Stimulated activated CD4-positive, alpha-beta T cell treated with anti-CD3 and anti-CD28 coated beads, Interleukin-12 subunit alpha, Interleukin-12 subunit beta, amount 100 ng/mL, for 4 hours (primary cell): ENCODE results near the gene HEMK1.

Source experiments
- DNase-seq: peaks from one replicate; pipeline ENCODE4 v3.0.0-alpha.2; 2020

HEMK1 gene

DNA sequence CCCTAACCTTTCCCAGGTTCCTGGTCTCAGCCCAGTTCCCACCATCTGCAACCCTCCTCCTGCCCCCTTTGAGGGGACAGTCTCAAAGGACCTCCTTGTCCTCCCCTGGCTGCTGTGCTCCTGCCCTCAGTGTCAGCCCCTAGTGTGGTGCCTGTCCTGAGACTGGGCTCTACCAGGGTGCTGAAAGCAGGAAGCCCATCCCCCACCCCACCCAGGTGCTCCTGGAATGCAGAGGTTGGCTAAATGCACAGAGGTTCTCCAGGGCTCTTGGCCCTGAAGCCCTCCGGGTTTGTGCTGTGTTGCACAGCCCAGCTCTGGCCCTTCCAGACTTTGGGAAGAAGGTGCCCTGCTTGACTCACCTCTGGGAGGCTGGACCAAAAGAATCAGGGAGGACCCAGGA lies 23.5 kb upstream of the HEMK1 start:
- no peak for DNase-seq

- DNase-seq: no peak
Observed at GRCh38 chr3:50549226-50549625, 20.1 kb upstream of the HEMK1 start.

DNA sequence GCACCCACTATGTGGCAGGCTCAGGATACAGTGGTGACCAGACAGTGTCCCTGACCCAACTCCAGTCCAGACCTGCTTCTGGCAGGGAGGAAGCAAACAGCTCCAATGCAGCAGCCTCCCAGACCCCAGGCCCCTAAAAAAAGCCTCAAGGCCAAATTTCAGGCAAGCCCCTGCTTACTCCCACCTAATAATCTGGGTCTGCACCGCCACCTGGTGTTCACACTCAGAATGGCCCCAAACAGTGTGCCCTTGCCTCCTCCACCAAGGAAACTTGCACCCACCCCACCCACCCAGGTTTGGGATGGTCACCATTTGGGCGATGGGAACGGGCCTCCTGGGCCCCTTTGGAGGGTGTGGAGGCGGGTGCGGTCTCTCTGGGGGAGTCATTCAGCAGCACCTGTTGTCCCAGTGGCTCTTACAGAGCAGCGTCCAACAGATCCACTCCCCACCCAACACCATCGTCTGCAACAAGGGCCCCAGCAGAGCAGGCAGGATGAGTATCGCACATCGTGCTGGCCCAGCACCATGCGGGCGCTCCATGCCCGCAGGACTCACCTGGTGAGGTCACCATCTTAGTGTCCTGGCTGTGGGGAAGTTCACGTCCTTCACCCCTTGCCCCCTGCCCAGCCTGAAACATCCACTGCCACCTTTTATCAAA lies 19.1 kb upstream of the HEMK1 start:
- peak; percentile 67 for DNase-seq

- no peak for DNase-seq
Observed at GRCh38 chr3:50551054-50551659, 18.2 kb upstream of the HEMK1 start.

DNA sequence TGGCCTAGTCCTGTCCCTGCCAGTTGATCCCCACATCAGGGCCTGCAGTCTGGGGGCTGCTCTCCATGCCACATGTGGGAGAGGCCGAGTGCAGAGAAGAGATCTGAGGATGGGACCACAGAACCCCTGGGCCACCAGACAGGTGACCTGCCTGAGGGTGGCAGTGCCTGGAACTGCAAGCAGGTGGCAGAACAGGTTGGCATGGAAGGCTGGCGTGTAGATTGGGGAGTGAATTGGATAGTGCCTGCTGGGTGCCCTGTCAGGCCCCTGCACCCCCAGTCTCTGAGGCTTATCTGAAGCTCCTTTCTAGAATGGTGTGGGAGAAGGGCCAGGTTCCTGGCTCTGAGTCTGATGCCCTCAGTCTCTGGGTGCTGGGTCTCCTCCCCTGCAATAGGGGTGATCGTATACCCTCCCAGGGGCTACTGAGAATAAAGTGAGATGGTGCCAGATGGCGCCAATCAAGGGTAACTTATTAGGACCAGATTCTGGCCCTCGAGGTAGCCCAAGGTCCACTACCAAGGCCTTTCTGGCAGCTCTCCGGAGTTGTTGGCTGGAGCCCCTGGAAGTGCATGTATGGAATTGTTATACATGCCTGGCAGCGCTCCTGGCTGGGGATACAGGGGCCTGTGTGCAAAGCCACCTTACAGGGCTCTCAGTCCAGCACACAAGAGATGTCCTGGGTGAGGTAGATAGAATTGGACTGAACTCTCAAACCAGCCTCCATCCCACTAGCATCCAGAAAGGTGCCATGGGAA lies 17.5 kb upstream of the HEMK1 start:
- no peak for DNase-seq

DNA sequence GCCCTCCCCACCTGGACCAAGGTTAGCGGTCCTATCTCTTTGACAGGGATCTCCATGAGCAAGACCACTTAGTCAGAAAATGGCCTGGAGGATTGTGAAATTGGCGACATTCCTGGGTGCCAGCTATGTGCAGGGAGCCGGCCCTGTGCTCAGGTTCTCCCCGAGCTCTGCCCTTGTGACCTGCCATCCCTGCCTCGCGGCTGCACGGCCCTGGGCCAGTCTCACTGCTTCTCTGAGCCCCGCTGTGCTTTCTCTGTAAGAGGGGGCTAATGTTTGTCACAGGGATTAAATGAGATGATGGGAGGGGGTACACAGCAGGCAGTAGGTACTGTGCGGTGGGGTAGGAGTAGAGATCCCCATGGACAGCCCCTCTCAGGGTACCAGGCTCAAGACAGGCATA lies 16.7 kb upstream of the HEMK1 start:
- no peak for DNase-seq

DNA sequence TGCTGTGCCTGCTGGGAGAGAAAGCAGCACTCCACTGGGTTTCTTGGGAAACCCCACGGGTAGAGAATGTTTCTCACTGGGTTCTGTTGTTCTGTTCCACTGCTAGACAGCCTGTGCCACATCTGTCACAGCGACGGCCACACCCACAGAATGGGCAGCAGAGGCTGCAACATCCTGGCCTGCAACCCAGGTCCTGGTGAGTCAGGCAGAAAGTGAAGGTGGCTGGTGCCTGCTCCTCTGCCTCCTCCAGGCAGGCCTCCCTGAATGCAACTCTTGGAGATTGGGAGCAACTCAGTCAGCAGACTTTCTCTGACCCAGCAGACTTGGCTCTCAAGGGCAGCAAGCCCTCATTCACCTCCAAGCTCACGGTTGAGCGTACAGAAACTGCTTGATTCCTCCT lies 14.8 kb upstream of the HEMK1 start:
- no peak for DNase-seq

DNA sequence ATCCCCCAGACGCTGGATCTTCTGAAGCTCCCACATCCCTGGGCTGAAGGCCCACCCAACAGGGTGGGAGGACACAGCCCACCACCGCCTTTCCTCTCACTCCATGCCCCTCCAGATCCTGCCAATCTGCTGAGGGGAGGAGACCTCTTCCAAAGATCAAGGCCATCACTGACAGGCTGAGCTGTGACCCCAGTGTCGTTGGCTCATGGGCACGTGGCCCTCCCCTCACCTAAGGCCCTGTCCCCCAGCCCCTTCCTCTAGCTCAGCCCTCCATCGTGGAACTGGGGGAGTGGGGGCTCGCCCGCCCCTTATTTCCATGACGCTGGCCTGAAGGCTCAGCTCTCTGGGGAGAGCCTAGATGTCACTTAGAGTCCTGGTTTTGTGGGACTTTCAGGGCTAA lies 12.2 kb upstream of the HEMK1 start:
- no peak for DNase-seq

DNA sequence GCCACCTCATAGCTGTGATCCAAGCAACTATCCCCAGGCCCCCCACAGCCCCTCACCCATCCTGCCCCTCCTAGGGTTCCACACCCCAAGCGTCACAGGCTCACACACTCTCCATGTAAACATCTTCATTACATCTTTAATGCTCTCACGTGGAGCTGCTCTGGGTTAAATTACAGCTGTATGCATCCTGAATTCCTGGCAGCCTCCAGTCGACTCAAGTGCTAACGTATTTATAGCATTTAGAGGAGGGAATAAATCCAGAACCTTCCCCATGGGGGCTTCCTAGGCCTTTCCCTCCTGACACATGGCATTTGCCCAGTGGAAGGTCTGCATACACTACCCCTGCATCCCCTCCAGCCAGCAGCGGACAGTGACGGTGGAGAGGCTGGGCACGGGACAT lies 11.4 kb upstream of the HEMK1 start:
- no peak for DNase-seq

- DNase-seq: no peak
Observed at GRCh38 chr3:50559702-50560101, 9.6 kb upstream of the HEMK1 start.

- DNase-seq: no peak
Observed at GRCh38 chr3:50562861-50563260, 6.5 kb upstream of the HEMK1 start.

DNA sequence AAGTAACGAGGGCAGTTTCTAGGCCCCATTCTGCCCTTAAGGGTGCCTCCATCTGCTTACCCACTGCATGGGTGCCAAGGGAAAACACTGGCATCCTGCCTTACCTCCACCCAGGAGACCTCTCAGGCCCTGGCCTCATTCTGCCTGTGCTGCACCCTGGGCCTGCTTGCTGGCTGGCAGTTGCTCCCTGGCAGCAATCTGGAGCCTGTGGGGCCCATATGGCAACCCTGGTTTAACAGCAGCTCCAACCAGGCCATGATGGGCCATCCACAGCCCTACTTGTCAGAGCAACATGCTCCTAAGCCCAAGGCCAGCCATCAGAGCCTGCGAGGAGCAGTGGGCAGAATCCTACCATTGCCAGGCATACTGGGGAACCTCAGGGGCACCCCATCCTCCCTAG lies 5.5 kb upstream of the HEMK1 start:
- no peak for DNase-seq

- DNase-seq: no peak
Observed at GRCh38 chr3:50564321-50564720, 5.0 kb upstream of the HEMK1 start.

GRCh38 chr3:50567011-50567385 lies 2.3 kb upstream of the HEMK1 start:
- no peak for DNase-seq

DNA sequence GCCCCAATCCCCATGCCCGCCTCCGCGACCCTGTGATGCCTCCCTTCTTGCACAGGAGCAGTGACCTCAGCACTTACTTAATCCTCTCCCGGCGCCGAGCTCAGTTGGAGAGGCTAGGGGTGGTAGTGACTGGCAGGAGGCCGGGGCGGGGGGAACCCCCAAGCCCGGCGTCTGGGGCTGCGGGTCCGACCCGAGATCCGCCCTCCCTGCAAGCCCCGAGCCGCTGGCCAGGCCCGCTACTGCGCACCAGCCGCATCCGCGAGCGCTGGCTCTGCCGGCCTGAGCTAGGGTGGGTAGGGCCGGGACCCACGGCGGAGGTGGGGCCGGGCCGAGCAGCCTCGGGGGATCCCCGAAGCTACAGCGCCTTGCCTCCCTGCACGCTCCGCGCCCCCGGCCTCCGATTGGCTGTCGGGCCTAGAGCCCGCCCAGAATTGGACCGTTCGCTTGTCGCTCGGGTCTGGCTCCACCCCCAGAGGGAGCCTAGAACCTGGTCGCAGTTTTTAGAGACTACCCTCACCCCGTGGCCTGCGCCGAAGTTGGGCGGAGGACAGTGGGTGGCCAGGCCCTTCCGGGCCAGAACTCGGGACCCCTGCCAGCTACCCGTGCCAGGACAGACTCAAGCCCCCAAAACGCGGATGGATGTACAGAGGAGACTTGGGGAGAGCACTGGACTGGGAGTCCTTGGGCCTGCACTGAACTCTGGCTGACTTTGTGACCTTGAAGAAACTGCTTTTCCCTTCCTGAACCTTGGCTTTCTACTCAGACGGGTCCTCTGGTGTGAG lies 1.7 kb upstream of the HEMK1 start, which contains the start of gene C3orf18:
C3orf18 (minus strand) TSS at position 362 of the 782 bp plus-strand sequence. CDS start 2,048 bp downstream, outside the sequence.
- DNase-seq: peak; percentile 94

GRCh38 chr3:50570508-50571279 lies 1.4 kb downstream of the HEMK1 start:
- no peak for DNase-seq

DNA sequence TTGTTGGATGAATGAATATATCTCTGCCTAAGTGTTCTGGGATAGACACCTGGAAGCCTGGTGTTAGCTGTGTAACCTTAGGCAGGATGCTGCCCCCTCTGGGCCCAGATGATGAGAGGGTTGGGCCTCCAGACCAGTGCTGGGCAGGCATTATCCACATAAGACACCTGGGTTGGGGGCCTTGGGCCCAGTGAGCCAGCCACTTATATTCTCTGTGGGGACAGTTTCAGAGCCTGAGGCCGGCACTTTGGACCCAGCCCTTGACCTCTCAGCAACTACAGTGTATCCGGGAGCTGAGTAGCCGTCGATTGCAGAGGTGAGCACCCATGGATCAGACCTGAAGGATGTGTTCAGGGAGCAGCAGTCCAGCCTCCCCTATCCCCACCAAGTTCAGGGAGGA lies 2.2 kb downstream of the HEMK1 start:
- DNase-seq: no peak

GRCh38 chr3:50572158-50572557 lies 2.8 kb downstream of the HEMK1 start:
- DNase-seq: peak; percentile 76

GRCh38 chr3:50572801-50573371 lies 3.6 kb downstream of the HEMK1 start:
- DNase-seq: no peak

- DNase-seq: peak; percentile 64
Observed at GRCh38 chr3:50573566-50574443, 4.5 kb downstream of the HEMK1 start.

DNA sequence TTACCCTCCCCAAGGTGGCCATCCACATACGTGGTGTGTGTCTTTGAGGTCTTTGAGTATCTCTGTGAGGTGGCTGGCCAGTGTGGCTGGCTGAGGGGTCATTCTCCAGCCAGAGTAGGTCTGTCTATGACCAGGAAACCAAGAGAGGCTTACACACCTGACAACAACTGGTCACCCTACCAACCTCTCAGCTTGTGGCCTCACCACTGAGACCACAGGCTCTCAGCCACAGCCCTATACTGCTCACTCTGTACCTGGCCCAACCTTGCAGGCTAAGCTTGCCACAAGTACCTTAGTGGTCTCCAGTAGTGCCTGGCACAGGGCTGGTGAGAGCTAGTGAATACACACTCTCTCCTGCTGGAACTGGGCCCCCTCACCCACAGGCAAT lies 5.1 kb downstream of the HEMK1 start:
- no peak for DNase-seq
